ENCODE measurements around the gene HIP1R. TPM values are rescaled to one million over a fixed set of nuclear protein-coding genes. Genes with fewer than 3 reads are reported as not detected.
A peak's percentile ranks its signal among the peaks of the same experiment; 100 is the strongest.
"Not testable (repeated sequence)": the region's sequence is repeated elsewhere in the genome, so short reads cannot be mapped to it uniquely, and the experiment has no call there.

HIP1R gene
- total and polyA plus RNA-seq, 8 donors: 52.1 to 395 (median 89.8) TPM

DNA sequence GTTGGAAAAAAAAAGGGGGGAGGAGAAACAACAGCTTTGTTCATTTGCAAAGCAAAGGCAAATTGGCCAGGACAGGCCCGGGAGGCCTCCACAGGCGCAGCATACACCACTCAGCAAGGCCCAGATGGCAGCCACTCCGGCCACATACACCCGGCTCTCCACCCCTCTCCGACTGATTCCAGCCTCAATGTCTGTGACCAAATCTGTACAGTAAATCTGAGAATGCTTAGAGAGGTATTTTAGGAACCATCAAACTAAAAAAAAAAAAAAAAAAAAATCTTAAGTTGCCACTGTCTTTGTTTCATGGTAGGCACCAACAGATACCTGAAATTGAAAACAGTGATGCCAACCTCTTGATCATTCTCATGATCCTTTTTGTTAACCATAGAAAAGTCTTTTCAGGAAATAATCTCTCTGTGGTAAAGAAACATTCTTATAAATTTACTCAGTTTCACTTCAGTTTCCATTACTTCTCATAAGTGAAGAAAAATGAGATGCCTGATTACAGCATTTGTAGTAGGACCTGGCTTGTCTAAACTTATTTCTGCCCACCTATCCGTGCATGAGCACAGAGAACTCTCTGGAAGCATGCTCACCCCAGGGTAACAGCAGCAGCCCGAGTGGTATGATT is 40.4 kb downstream of the HIP1R start:
- DNase-seq: peak; percentile 36 to 39
- Histone ChIP-seq H3K27me3 (no peaks in the 10 kb centered on the region), H3K4me1 (peaks cover 42 to 100% (median 93%) of the 10 kb centered on the region in 4 donors), H3K9me3 (no peaks in the 10 kb centered on the region), H3K4me3 (no peak overlapping the region), H3K36me3 (peaks cover 0 to 12% (median 6%) of the 10 kb centered on the region in 4 donors), H3K27ac (peak overlapping the region; percentile 20 to 49 (median 33))
- 32 to 51% (median 40%) methylated on average over 7 of the region's 7 CpGs for WGBS, 5 donors
- TF ChIP-seq POLR2A (IDR thresholded peaks at IDR 0.05): no peak
- TF ChIP-seq POLR2AphosphoS5 (IDR thresholded peaks at IDR 0.05): no peak
- no peak for TF ChIP-seq CTCF (IDR thresholded peaks at IDR 0.05)
- no peak for TF ChIP-seq EP300 (IDR thresholded peaks at IDR 0.05)
- intact Hi-C loops (cut with DNase I; ENCODE audit: low total_unique reads): no loop called here

GRCh38 chr12:122876281-122876680 is 41.0 kb downstream of the HIP1R start:
- H3K27ac ChIP-seq: peak overlapping the region in 3 of 5 donors; percentile 3 to 49 (median 34)
- H3K4me1 ChIP-seq: peaks cover 39 to 100% (median 93%) of the 10 kb centered on the region in 4 donors
- H3K36me3 ChIP-seq; intact Hi-C loops (cut with DNase I; ENCODE audit: low total_unique reads); H3K27me3 ChIP-seq; H3K9me3 ChIP-seq; H3K4me3 ChIP-seq: not testable (repeated sequence)
- DNase-seq: peak in 1 of 2 donors; percentile 11
- WGBS, 5 donors: 76 to 86% (median 85%) methylated on average over 5 of the region's 5 CpGs

GRCh38 chr12:122876731-122877130 is 41.5 kb downstream of the HIP1R start:
- H3K4me3 ChIP-seq: no peak overlapping the region
- peaks cover 34 to 100% (median 91%) of the 10 kb centered on the region in 4 donors for H3K4me1 ChIP-seq
- 55 to 68% (median 62%) methylated on average over 3 of the region's 3 CpGs for WGBS, 5 donors
- no peaks in the 10 kb centered on the region for H3K9me3 ChIP-seq
- H3K36me3 ChIP-seq: peaks cover 0 to 9% (median 4%) of the 10 kb centered on the region in 4 donors
- intact Hi-C loops (cut with DNase I; ENCODE audit: low total_unique reads): no loop called here
- TF ChIP-seq EP300 (IDR thresholded peaks at IDR 0.05): no peak
- no peak for TF ChIP-seq POLR2A (IDR thresholded peaks at IDR 0.05)
- no peak for TF ChIP-seq CTCF (IDR thresholded peaks at IDR 0.05)
- no peak for TF ChIP-seq POLR2AphosphoS5 (IDR thresholded peaks at IDR 0.05)
- H3K27ac ChIP-seq: peak overlapping the region in 3 of 5 donors; percentile 3 to 49 (median 34)
- DNase-seq: peak in 1 of 2 donors; percentile 23
- no peaks in the 10 kb centered on the region for H3K27me3 ChIP-seq

DNA sequence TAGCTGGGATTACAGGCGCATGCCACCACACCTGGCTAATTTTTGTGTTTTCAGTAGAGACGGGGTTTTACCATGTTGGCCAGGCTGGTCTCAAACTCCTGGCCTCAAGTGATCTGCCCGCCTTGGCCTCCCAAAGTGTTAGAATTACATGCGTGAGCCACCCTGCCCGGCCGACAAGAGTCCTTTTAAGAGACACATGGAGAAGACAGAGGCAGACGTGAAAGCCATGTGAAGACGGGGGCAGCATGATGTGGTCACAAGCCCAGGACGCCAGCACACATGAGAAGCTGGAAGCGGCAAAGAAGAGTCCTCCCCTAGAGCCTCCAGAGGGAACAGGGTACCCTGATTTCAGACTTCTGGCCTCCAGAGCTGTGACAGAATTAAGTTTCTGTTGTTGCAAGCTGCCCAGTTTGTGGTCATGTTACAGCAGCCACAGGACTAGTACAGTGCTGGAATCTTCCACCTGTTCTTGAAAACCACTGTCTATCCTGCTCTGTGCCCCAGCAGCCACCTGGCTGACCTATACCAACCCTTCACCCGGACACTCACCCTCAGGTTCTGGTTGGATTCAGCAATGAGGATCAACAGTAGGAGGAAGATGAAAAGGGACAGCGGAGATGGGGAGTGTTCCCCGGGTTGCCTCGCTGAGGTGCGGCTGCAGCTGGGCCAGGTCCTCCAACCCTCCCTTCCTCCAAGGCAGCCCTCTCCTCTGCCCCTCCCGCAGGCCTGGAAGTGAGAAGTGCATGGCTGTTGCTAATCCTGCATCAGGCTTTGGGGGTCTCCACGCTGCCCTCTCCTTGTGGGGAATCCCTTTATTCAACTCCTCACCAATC is 43.7 kb downstream of the HIP1R start:
- Histone ChIP-seq H3K27ac (peak overlapping the region in 4 of 5 donors; percentile 11 to 49 (median 25)), H3K27me3 (no peaks in the 10 kb centered on the region), H3K4me1 (peaks cover 21 to 99% (median 84%) of the 10 kb centered on the region in 4 donors), H3K4me3 (no peak overlapping the region), H3K9me3 (no peaks in the 10 kb centered on the region), H3K36me3 (peaks cover 0 to 9% (median 4%) of the 10 kb centered on the region in 4 donors)
- DNase-seq: peak in 1 of 2 donors; percentile 24
- 68 to 83% (median 75%) methylated on average over 16 to 17 of the region's 17 CpGs for WGBS, 5 donors
- intact Hi-C loops (cut with DNase I; ENCODE audit: low total_unique reads): no loop called here
- TF ChIP-seq EP300 (IDR thresholded peaks at IDR 0.05): no peak
- no peak for TF ChIP-seq POLR2A (IDR thresholded peaks at IDR 0.05)
- no peak for TF ChIP-seq POLR2AphosphoS5 (IDR thresholded peaks at IDR 0.05)
- no peak for TF ChIP-seq CTCF (IDR thresholded peaks at IDR 0.05)
